GM12865 (cell line): ENCODE measurements around the gene NUDT16.

ENCODE experiments used
- DNase-seq: peaks from one replicate; pipeline ENCODE4 v3.0.0; 2010; ENCODE audit warnings: low read depth
- H3K4me3 ChIP-seq: 2 replicates; pipeline ENCODE4 v1.5.1; 2011; ENCODE audit warnings: mild to moderate bottlenecking, low read depth, low read length, control low read depth
- TF ChIP-seq, protein P1 (sequence below): IDR thresholded peaks from 2 replicates; pipeline ENCODE4 v1.5.1; 2011; ENCODE audit warnings: low read length, control low read depth, low read depth, inconsistent platforms; ENCODE audit not compliant: insufficient read depth; ENCODE audit errors: missing control alignments

The NUDT16 gene

DNA sequence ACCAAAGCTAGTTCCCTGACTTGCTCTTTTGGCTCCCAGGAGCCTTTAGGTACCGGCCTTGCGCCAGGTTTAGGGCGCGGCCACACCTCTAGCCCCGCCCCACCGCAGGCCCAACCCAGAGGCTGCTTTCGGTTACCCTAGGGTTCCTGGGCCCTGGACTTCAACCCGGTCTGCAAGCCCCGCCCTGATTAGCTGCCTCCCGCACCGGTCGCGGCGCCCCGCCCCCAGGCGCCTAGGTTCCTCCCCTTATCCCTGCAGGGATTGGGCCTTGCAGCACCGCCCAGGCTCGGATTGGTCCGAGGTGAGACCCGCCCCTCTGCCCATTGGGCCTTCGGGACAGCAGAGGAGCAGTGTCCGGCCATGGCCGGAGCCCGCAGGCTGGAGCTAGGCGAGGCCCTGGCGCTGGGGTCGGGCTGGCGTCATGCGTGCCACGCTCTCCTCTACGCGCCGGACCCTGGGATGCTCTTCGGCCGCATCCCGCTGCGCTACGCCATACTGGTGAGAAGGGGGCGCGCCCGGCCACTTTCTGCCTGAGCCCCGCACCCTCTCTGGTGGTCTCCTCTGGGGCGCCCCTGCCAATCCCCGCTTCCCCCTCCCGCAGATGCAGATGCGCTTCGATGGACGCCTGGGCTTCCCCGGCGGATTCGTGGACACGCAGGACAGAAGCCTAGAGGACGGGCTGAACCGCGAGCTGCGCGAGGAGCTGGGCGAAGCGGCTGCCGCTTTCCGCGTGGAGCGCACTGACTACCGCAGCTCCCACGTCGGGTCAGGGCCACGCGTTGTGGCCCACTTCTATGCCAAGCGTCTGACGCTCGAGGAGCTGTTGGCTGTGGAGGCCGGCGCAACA is at the start of gene NUDT16:
Gene NUDT16 (plus strand): TSS at position 330 of the 847 bp plus-strand sequence. CDS start 31 bp downstream, at position 361.
- peak within 1 kb of the TSS; percentile 68 for H3K4me3 ChIP-seq
- TF ChIP-seq, protein P1, sequence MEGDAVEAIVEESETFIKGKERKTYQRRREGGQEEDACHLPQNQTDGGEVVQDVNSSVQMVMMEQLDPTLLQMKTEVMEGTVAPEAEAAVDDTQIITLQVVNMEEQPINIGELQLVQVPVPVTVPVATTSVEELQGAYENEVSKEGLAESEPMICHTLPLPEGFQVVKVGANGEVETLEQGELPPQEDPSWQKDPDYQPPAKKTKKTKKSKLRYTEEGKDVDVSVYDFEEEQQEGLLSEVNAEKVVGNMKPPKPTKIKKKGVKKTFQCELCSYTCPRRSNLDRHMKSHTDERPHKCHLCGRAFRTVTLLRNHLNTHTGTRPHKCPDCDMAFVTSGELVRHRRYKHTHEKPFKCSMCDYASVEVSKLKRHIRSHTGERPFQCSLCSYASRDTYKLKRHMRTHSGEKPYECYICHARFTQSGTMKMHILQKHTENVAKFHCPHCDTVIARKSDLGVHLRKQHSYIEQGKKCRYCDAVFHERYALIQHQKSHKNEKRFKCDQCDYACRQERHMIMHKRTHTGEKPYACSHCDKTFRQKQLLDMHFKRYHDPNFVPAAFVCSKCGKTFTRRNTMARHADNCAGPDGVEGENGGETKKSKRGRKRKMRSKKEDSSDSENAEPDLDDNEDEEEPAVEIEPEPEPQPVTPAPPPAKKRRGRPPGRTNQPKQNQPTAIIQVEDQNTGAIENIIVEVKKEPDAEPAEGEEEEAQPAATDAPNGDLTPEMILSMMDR: no peak
- peak; percentile 99 for DNase-seq

DNA sequence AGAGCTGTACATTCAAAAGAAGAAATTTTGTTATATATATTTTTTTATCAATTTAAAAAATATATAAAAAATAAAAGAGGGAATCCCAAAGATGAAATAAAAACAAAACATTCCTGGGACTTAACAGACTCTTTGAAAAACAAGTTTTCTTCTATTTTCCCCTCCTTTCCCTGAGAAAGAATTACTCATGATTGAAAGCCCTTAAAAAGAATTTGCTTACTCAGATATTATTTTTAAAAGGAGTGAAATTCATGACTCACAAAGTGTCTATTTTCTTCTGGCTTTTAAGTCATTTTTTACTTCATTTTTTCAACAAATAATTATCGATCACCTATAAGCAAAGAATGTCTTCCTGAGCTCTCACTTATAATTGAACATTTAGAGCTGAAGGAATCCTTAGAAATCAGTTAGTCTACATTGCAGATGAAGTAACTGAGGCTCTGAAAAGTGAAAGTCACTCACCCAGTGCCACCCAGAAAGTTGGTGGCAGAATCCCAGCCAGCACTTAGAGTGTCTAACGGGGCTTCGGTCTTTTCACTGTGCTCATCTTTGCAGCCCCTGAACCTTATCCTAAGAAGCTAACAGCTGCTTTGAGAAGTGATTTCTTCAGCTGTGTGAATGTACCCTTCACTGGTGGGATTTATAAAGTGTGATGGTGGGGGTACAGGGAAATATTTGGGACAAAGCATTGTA is 42.5 kb upstream of the NUDT16 start:
- H3K4me3 ChIP-seq: no peak overlapping the region
- no peak for DNase-seq
- TF ChIP-seq, protein P1: no peak

DNA sequence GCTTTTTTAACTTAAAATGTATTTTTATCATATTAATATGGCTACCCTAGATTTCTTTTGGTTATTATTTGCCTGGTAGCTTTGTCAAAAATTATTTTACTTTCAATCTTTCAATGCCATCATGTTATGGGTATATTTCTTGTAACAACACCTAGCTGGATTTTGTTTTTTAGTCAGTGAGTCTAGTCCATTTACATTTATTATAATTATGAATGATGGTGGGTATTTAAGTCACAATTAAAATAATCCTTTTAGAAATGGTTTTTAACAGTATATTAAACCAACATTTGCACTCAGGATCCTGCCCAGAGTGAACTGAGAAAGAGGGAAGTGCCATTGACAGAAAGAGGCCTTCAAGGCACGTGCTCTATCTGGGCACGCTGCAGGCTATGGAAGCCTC is 39.8 kb upstream of the NUDT16 start:
- TF ChIP-seq, protein P1: no peak
- DNase-seq: no peak
- no peak overlapping the region for H3K4me3 ChIP-seq

DNA sequence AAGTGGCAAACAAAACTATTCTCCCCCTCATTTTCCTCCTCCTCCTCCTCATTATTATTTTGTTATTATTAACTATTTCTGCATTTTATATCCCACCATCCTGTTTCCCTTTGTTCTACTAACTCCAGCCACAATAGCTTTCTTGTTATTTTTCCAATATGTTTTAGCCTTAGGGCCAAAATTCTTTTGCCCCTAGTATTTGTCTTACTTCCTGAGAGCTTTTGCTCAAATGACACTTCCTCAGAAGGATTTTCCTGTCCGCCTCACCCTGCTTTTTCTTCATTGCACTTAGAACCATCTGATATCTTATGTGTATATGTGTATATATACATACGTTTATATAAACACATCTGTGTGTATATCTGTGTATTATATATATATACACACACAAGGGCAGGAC is 32.7 kb upstream of the NUDT16 start:
- DNase-seq: no peak
- TF ChIP-seq, protein P1: no peak
- H3K4me3 ChIP-seq: no peak overlapping the region

DNA sequence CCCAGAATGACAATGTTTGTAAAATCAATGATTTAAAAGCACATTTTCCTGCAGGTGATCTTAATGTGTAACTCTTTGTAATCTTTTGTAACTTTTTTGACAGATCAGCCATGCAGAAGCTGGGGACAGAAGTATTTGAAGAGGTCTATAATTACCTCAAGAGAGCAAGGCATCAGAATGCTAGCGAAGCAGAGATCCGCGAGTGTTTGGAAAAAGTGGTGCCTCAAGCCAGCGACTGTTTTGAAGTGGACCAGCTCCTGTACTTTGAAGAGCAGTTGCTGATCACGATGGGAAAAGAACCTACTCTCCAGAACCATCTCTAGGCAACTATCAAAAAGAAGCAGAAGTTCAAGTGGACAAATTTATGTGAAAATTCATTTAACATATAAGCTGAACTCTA is 32.1 kb upstream of the NUDT16 start:
- TF ChIP-seq, protein P1: no peak
- no peak overlapping the region for H3K4me3 ChIP-seq
- DNase-seq: no peak

DNA sequence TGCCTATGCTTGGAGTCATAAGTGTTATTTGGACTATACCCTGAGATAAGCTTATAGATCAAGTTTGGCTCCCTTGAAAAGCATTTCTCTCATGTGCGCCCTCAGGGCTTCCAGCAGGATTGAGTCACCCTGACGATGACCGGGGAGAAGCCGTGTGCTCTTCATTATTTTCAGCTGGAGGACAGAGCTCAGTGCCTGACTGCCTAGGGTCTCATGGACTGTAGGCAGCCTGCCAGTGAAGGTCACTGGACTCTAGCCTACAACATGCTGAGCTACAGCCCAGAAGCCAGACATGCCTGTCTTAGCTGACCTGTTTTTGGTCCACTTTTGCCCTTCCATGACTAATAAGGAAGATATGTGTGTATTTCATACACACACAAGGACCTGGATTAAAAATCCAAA is 31.6 kb upstream of the NUDT16 start:
- no peak overlapping the region for H3K4me3 ChIP-seq
- DNase-seq: no peak
- TF ChIP-seq, protein P1: no peak

DNA sequence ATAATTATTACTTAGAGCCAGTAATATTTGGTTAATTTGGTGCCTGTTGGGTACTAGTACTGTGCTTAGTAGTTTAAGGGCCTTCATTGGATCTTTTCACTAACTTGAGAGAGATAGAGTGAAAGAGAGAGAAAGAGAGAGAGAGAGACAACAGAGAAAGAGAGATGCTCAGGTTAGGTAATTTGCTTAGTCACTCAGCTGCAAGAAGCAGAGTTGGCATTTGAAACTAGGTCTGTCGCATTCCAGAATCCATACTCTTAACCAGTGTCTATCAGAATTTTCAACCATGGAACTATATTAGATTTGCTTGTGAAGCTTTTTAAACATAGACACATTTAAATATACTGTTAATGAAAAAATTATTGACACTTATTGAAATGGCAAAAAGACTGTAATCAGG is 31.1 kb upstream of the NUDT16 start:
- DNase-seq: no peak
- TF ChIP-seq, protein P1: no peak
- no peak overlapping the region for H3K4me3 ChIP-seq
